NCI-H1417 (cell line): Measurements from ENCODE around the gene TMEM117.
"Not testable (repeated sequence)": the region's sequence is repeated elsewhere in the genome, so short reads cannot be mapped to it uniquely, and the experiment has no call there.

Experiments
- DNase-seq, 3 experiments: peaks; one replicate each; lab custom pipeline; 2025; lab: John Stamatoyannopoulos, UW

The TMEM117 gene

GRCh38 chr12:44296624-44297197 lies 460.8 kb downstream of the TMEM117 start:
- no peak for DNase-seq

- DNase-seq: no peak
These were observed 463.6 kb downstream of the TMEM117 start for GRCh38 chr12:44299524-44299923.

GRCh38 chr12:44307506-44308168 lies 471.8 kb downstream of the TMEM117 start:
- DNase-seq: no peak

GRCh38 chr12:44313188-44313587 lies 477.3 kb downstream of the TMEM117 start:
- no peak for DNase-seq

GRCh38 chr12:44314007-44314500 lies 478.2 kb downstream of the TMEM117 start:
- no peak for DNase-seq

GRCh38 chr12:44317651-44318126 lies 481.8 kb downstream of the TMEM117 start:
- DNase-seq: peak; percentile 33 to 75 (median 56)

- DNase-seq: no peak
These were observed 495.4 kb downstream of the TMEM117 start for GRCh38 chr12:44331269-44331668.

GRCh38 chr12:44334347-44334746 lies 498.5 kb downstream of the TMEM117 start:
- DNase-seq: no peak

- no peak for DNase-seq
These were observed 499.1 kb downstream of the TMEM117 start for GRCh38 chr12:44335030-44335429.

- DNase-seq: no peak
These were observed 500.7 kb downstream of the TMEM117 start for GRCh38 chr12:44336577-44336976.

GRCh38 chr12:44342371-44342770 lies 506.5 kb downstream of the TMEM117 start:
- no peak for DNase-seq

- no peak for DNase-seq
These were observed 511.3 kb downstream of the TMEM117 start for GRCh38 chr12:44347145-44347544.

GRCh38 chr12:44357494-44357893 lies 521.6 kb downstream of the TMEM117 start:
- no peak for DNase-seq

- peak in 1 of 3 experiments; percentile 71 for DNase-seq
These were observed 522.8 kb downstream of the TMEM117 start for GRCh38 chr12:44358636-44359035.

GRCh38 chr12:44362947-44363346 lies 527.1 kb downstream of the TMEM117 start:
- DNase-seq: no peak

GRCh38 chr12:44367136-44367535 lies 531.3 kb downstream of the TMEM117 start:
- DNase-seq: no peak

- no peak for DNase-seq
These were observed 532.0 kb downstream of the TMEM117 start for GRCh38 chr12:44367916-44368315.

- DNase-seq: no peak
These were observed 534.1 kb downstream of the TMEM117 start for GRCh38 chr12:44369998-44370397.

GRCh38 chr12:44370982-44371381 lies 535.1 kb downstream of the TMEM117 start:
- DNase-seq: no peak

- DNase-seq: no peak
These were observed 536.4 kb downstream of the TMEM117 start for GRCh38 chr12:44372259-44372658.

- peak in 1 of 3 experiments; percentile 26 for DNase-seq
These were observed 539.8 kb downstream of the TMEM117 start for GRCh38 chr12:44375694-44376093.

GRCh38 chr12:44377443-44378187 lies 541.7 kb downstream of the TMEM117 start:
- DNase-seq: peak; percentile 37 to 90 (median 54)

- not testable (repeated sequence) for DNase-seq
These were observed 543.2 kb downstream of the TMEM117 start for GRCh38 chr12:44379113-44379512.
